Calu3 (cell line): ENCODE data around the gene FARS2. TPM values are rescaled to one million over a fixed set of nuclear protein-coding genes. Genes with fewer than 3 reads are reported as not detected.
A peak's percentile ranks its signal among the peaks of the same experiment; 100 is the strongest.

Experiments used
- BruUV-seq: library from RNA; stranded (reverse); fragments of 400-500 nt; replicated peaks from 2 replicates; lab custom pipeline; 2021; lab: Mats Ljungman, UMichigan
- CTCF ChIA-PET: fragments of 300-600 bp; sonication (Branson Sonifier 250); formaldehyde crosslinking; loops from one replicate; lab custom pipeline; 2022; ENCODE audit warnings: antibody characterized with exemption; lab: Charles Lee
- DNase-seq: peaks from one replicate; pipeline ENCODE4 v3.0.0; 2022
- H3K27ac Mint-ChIP-seq: one replicate; pipeline ENCODE4 v1.8.0; 2022; ENCODE audit warnings: mixed read lengths; ENCODE audit not compliant: unreplicated experiment
- H3K27me3 Mint-ChIP-seq: one replicate; pipeline ENCODE4 v1.8.0; 2022; ENCODE audit warnings: mixed read lengths; ENCODE audit not compliant: unreplicated experiment
- H3K36me3 Mint-ChIP-seq: one replicate; pipeline ENCODE4 v1.8.0; 2022; ENCODE audit warnings: mild to moderate bottlenecking, moderate library complexity, mixed read lengths; ENCODE audit not compliant: insufficient read depth, unreplicated experiment
- H3K4me1 Mint-ChIP-seq: one replicate; pipeline ENCODE4 v1.8.0; 2022; ENCODE audit warnings: mild to moderate bottlenecking, low read depth, mixed read lengths; ENCODE audit not compliant: unreplicated experiment
- H3K4me3 Mint-ChIP-seq: one replicate; pipeline ENCODE4 v1.8.0; 2022; ENCODE audit warnings: mild to moderate bottlenecking, low read depth, moderate library complexity, mixed read lengths; ENCODE audit not compliant: unreplicated experiment
- H3K9me3 Mint-ChIP-seq: one replicate; pipeline ENCODE4 v1.8.0; 2022; ENCODE audit warnings: low read depth, mixed read lengths; ENCODE audit not compliant: unreplicated experiment
- CTCF ChIP-seq: fragments of 200-600 bp; IDR thresholded peaks from one replicate; pipeline ENCODE4 v1.8.0; 2022; ENCODE audit warnings: antibody characterized with exemption; ENCODE audit not compliant: unreplicated experiment
- intact Hi-C: fragments of 100-400 bp; cut with micrococcal nuclease; formaldehyde crosslinking; loops from one replicate; pipeline ENCODE4 v1.10.0; 2022; ENCODE audit not compliant: unreplicated experiment
- total RNA-seq: library from RNA; stranded (reverse); gene quantifications from 2 replicates; pipeline ENCODE4 v1.2.3, GENCODE V29; 2022

Gene FARS2
- total RNA-seq, 1 experiment from 2014 or later, result 13.4 TPM

DNA sequence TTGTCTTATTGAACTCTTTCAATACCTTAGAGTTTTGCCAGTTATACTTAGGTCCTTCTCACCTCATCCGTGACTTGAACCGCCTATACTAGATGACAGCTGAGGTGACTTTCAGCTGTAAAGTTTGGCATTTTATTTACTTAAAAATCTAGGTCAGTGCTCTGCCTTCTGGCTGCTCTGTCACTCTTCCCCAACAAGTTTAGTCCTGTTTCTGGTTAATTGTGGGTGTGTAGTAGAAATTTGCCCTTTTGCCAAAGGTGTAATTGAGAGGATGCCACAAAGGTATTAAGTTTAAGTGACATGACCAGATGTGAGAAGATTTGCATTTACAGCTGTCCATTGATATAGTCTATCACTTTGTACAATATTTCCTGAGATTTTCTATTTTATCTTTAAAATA is 106.2 kb downstream of the FARS2 start:
- CTCF ChIA-PET, result no interaction called here
- DNase-seq, result no peak
- Mint-ChIP-seq H3K36me3 (no peaks in the 10 kb centered on the region), H3K4me3 (no peak overlapping the region), H3K27me3 (no peaks in the 10 kb centered on the region), H3K9me3 (no peaks in the 10 kb centered on the region), H3K4me1 (peaks cover 14% of the 10 kb centered on the region), H3K27ac (no peak overlapping the region)
- BruUV-seq, result no TSS peak
- intact Hi-C loops, result no loop called here
- no peak for TF ChIP-seq CTCF

GRCh38 chr6:5373430-5373829 is 112.1 kb downstream of the FARS2 start:
- no peak for TF ChIP-seq CTCF
- no peak for DNase-seq
- BruUV-seq, result no TSS peak
- no peaks in the 10 kb centered on the region for H3K27me3 Mint-ChIP-seq
- no peaks in the 10 kb centered on the region for H3K9me3 Mint-ChIP-seq
- intact Hi-C loops, result no loop called here
- H3K4me1 Mint-ChIP-seq, result no peaks in the 10 kb centered on the region
- H3K4me3 Mint-ChIP-seq, result no peak overlapping the region
- no peaks in the 10 kb centered on the region for H3K36me3 Mint-ChIP-seq
- CTCF ChIA-PET, result no interaction called here
- H3K27ac Mint-ChIP-seq, result no peak overlapping the region

GRCh38 chr6:5378331-5378730 is 117.0 kb downstream of the FARS2 start:
- Mint-ChIP-seq H3K4me1 (no peaks in the 10 kb centered on the region), H3K27ac (no peak overlapping the region), H3K27me3 (no peaks in the 10 kb centered on the region), H3K9me3 (no peaks in the 10 kb centered on the region), H3K4me3 (no peak overlapping the region), H3K36me3 (no peaks in the 10 kb centered on the region)
- no peak for TF ChIP-seq CTCF
- BruUV-seq, result no TSS peak
- no peak for DNase-seq
- intact Hi-C loops, result loop anchor here (5.0 kb wide), 1 partner anchor 236 kb away; no protein-coding TSS in a partner anchor
- CTCF ChIA-PET, result no interaction called here

- H3K4me3 Mint-ChIP-seq, result no peak overlapping the region
- intact Hi-C loops, result loop anchor here (5.0 kb wide), 1 partner anchor 237 kb away; no protein-coding TSS in a partner anchor
- no peak overlapping the region for H3K27ac Mint-ChIP-seq
- H3K27me3 Mint-ChIP-seq, result no peaks in the 10 kb centered on the region
- BruUV-seq, result no TSS peak
- H3K9me3 Mint-ChIP-seq, result no peaks in the 10 kb centered on the region
- no peaks in the 10 kb centered on the region for H3K4me1 Mint-ChIP-seq
- TF ChIP-seq CTCF, result peak; percentile 31
- H3K36me3 Mint-ChIP-seq, result no peaks in the 10 kb centered on the region
- CTCF ChIA-PET, result interaction anchor here (0.7 to 1.1 kb wide), 2 partner anchors 236 to 323 kb away, joined by 3 to 13 read pairs; no protein-coding TSS in a partner anchor
- DNase-seq, result peak; percentile 41
These were observed 118.4 kb downstream of the FARS2 start for GRCh38 chr6:5379647-5380242.
